Measurements from ENCODE around the gene TECPR2.
"Not testable (repeated sequence)": the region's sequence is repeated elsewhere in the genome, so short reads cannot be mapped to it uniquely, and the experiment has no call there.

The TECPR2 gene

GRCh38 chr14:102333795-102334705, 28.7 kb upstream of the TECPR2 start:
- no peak for DNase-seq (ENCODE audit: low read depth)

GRCh38 chr14:102335163-102335562, 27.6 kb upstream of the TECPR2 start:
- no peak for DNase-seq (ENCODE audit: low read depth)

- DNase-seq (ENCODE audit: low read depth): no peak
These were observed 24.0 kb upstream of the TECPR2 start for GRCh38 chr14:102338724-102339123.

- no peak for DNase-seq (ENCODE audit: low read depth)
These were observed 21.2 kb upstream of the TECPR2 start for GRCh38 chr14:102341566-102341965.

- DNase-seq (ENCODE audit: low read depth): no peak
These were observed 20.5 kb upstream of the TECPR2 start for GRCh38 chr14:102342238-102342637.

- DNase-seq (ENCODE audit: low read depth): no peak
These were observed 18.7 kb upstream of the TECPR2 start for GRCh38 chr14:102344084-102344483.

- no peak for DNase-seq (ENCODE audit: low read depth)
These were observed 18.3 kb upstream of the TECPR2 start for GRCh38 chr14:102344485-102344884.

- no peak for DNase-seq (ENCODE audit: low read depth)
These were observed 17.5 kb upstream of the TECPR2 start for GRCh38 chr14:102345232-102345631.

GRCh38 chr14:102346645-102347044, 16.1 kb upstream of the TECPR2 start:
- DNase-seq (ENCODE audit: low read depth): no peak

GRCh38 chr14:102348376-102348775, 14.4 kb upstream of the TECPR2 start:
- DNase-seq (ENCODE audit: low read depth): no peak

GRCh38 chr14:102351023-102351422, 11.7 kb upstream of the TECPR2 start:
- no peak for DNase-seq (ENCODE audit: low read depth)

- DNase-seq (ENCODE audit: low read depth): not testable (repeated sequence)
These were observed 11.1 kb upstream of the TECPR2 start for GRCh38 chr14:102351593-102351992.

- no peak for DNase-seq (ENCODE audit: low read depth)
These were observed 10.5 kb upstream of the TECPR2 start for GRCh38 chr14:102352213-102352612.

GRCh38 chr14:102353126-102353619, 9.6 kb upstream of the TECPR2 start:
- no peak for DNase-seq (ENCODE audit: low read depth)

GRCh38 chr14:102356280-102356679, 6.5 kb upstream of the TECPR2 start:
- no peak for DNase-seq (ENCODE audit: low read depth)

- no peak for DNase-seq (ENCODE audit: low read depth)
These were observed 3.4 kb upstream of the TECPR2 start for GRCh38 chr14:102359341-102359740.

GRCh38 chr14:102360388-102360787, 2.4 kb upstream of the TECPR2 start:
- DNase-seq (ENCODE audit: low read depth): no peak

GRCh38 chr14:102362084-102362483, 657 bp upstream of the TECPR2 start:
- DNase-seq (ENCODE audit: low read depth): peak; percentile 2

- no peak for DNase-seq (ENCODE audit: low read depth)
These were observed 622 bp downstream of the TECPR2 start for GRCh38 chr14:102363182-102363943.

GRCh38 chr14:102370305-102370809, 7.6 kb downstream of the TECPR2 start:
- no peak for DNase-seq (ENCODE audit: low read depth)

GRCh38 chr14:102371361-102371760, 8.6 kb downstream of the TECPR2 start:
- DNase-seq (ENCODE audit: low read depth): no peak

GRCh38 chr14:102373110-102373509, 10.4 kb downstream of the TECPR2 start:
- no peak for DNase-seq (ENCODE audit: low read depth)

- no peak for DNase-seq (ENCODE audit: low read depth)
These were observed 11.5 kb downstream of the TECPR2 start for GRCh38 chr14:102374264-102374663.
